22Rv1 (cell line): Measurements from ENCODE around the gene E2F2.

Experiments used
- ZFX ChIP-seq: fragments of 450-650 bp; IDR thresholded peaks from 2 replicates; pipeline ENCODE4 v1.6.1; 2017; ENCODE audit warnings: antibody characterized with exemption, borderline replicate concordance
- TF ChIP-seq, protein P1 (sequence below): fragments of 450-650 bp; IDR thresholded peaks from 2 replicates; pipeline ENCODE4 v1.5.1; 2017; ENCODE audit warnings: mild to moderate bottlenecking

DNA sequence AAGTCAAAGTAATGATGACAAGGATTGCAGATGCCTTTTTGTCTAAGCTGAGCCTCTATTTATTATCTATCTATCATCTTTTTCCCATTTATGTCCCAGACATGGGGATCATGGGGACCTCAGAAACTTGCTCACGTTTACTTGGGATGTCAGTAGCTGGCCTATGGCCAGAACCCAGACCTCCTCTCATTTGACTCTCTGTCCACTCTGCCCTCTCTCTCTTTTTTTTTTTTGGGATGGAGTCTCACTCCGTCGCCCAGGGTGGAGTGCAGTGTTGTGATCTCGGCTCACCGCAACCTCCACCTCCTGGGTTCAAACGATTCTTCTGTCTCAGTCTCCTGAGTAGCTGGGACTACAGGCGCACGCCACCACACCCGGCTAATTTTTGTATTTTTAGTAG is 32.0 kb upstream of the E2F2 start:
- TF ChIP-seq, protein P1, sequence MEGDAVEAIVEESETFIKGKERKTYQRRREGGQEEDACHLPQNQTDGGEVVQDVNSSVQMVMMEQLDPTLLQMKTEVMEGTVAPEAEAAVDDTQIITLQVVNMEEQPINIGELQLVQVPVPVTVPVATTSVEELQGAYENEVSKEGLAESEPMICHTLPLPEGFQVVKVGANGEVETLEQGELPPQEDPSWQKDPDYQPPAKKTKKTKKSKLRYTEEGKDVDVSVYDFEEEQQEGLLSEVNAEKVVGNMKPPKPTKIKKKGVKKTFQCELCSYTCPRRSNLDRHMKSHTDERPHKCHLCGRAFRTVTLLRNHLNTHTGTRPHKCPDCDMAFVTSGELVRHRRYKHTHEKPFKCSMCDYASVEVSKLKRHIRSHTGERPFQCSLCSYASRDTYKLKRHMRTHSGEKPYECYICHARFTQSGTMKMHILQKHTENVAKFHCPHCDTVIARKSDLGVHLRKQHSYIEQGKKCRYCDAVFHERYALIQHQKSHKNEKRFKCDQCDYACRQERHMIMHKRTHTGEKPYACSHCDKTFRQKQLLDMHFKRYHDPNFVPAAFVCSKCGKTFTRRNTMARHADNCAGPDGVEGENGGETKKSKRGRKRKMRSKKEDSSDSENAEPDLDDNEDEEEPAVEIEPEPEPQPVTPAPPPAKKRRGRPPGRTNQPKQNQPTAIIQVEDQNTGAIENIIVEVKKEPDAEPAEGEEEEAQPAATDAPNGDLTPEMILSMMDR, result no peak
- no peak for TF ChIP-seq ZFX
